DOHH2 (cell line): ENCODE results near the gene RNASET2.

Source experiments
- CTCF ChIP-seq: fragments of 200-600 bp; sonication (generic); IDR thresholded peaks from one replicate; pipeline ENCODE4 v1.5.1; 2014; ENCODE audit warnings: antibody characterized with exemption, mild to moderate bottlenecking, low read depth, low read length; ENCODE audit not compliant: poor library complexity, severe bottlenecking
- EZH2phosphoT487 ChIP-seq: fragments of 200-600 bp; sonication (generic); IDR thresholded peaks from 2 replicates; pipeline ENCODE4 v1.6.1; 2017; ENCODE audit warnings: borderline replicate concordance, mild to moderate bottlenecking, antibody characterized with exemption, low read length, moderate library complexity, mixed read lengths

GRCh38 chr6:166907871-166908806, 48.2 kb downstream of the RNASET2 start:
- TF ChIP-seq CTCF (no peak), EZH2phosphoT487 (no peak)
